Hematopoietic multipotent progenitor cell (in vitro differentiated cells): ENCODE data around the gene ALAS1. TPM values are rescaled to one million over a fixed set of nuclear protein-coding genes. Genes with fewer than 3 reads are reported as not detected.
A peak's percentile ranks its signal among the peaks of the same experiment; 100 is the strongest.

Experiments used
- DNase-seq, 3 donors: peaks; one replicate each; pipeline ENCODE4 v3.0.0-alpha.2; 2011 to 2015; ENCODE audit warnings: low read depth in 2 of 3, low spot score in 2 of 3
- total RNA-seq: library from RNA; depleted of rRNA; stranded (reverse); fragments of >200 nt; gene quantifications from one replicate; pipeline ENCODE4 v1.2.3, GENCODE V29; 2012

The ALAS1 gene
- total RNA-seq, 1 donor: 25.6 TPM

DNA sequence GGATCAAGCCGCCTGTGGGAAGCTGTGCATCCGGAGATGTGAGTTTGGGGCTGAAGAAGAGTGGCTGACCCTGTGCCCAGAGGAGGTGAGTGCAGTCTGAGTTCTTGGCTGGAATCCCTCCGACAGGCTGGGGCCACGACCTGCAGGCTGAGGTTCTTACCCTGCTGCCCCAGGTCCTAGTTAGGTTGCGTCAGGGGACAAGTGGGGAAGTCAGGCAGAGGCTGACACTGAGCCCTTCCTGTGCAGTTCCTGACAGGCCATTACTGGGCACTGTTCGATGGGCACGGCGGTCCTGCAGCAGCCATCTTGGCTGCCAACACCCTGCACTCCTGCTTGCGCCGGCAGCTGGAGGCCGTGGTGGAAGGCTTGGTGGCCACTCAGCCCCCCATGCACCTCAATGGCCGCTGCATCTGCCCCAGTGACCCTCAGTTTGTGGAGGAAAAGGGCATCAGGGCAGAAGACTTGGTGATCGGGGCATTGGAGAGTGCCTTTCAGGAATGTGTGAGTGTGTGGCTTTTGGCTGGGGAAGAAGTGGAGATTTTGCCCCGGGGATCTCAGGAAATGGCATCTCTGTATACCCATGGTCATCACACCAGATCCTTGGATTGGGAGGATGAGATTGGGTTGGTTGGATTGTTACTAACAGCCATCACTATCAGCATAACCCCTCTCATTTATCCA lies 48.9 kb downstream of the ALAS1 start:
- no peak for DNase-seq

DNA sequence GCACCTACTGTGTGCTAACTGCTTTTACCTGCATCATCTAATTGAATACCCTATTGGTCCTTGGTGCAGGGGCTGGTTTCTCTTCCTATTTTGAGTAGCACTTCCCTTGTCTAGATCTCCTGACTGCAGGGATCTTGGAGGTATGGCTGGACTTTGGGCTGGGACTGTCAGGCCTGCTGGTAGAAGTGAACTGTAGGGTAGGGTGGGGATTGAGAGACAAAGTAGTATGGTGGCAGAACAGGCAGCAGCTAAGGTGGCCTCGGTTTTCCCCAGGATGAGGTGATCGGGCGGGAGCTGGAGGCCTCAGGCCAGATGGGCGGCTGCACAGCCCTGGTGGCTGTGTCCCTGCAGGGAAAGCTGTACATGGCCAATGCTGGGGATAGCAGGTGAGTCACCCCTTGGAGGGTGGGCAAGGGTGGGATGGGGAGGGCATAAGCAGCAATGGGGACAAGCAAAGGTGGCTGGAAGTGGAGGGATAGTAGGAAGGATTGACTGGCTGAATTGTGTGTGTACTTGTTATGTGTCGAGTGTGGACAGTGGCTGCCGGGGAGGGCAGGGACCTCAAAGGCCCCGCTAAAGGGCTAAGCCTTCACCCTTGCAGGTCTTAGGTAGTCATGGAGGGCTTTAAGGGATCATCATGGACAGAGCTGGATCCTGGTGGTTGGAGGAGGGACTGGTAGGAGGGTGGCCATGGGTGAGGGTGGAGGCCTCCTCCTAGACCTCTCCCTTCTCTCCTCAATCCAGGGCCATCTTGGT lies 49.6 kb downstream of the ALAS1 start:
- DNase-seq: no peak

DNA sequence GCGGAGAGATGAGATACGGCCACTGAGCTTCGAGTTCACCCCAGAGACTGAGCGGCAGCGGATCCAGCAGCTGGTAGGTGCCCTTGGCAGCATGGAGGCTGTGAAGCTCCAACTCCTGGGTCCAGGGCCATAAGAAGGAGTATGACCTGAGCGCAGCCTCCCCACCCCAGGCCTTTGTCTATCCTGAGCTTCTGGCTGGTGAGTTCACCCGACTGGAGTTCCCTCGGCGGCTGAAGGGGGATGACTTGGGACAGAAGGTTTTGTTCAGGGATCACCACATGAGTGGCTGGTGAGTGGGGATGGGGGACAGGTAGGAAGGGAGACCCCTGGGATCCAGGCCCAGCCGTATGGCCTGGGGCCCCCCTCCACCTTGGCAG lies 50.2 kb downstream of the ALAS1 start:
- DNase-seq: no peak

DNA sequence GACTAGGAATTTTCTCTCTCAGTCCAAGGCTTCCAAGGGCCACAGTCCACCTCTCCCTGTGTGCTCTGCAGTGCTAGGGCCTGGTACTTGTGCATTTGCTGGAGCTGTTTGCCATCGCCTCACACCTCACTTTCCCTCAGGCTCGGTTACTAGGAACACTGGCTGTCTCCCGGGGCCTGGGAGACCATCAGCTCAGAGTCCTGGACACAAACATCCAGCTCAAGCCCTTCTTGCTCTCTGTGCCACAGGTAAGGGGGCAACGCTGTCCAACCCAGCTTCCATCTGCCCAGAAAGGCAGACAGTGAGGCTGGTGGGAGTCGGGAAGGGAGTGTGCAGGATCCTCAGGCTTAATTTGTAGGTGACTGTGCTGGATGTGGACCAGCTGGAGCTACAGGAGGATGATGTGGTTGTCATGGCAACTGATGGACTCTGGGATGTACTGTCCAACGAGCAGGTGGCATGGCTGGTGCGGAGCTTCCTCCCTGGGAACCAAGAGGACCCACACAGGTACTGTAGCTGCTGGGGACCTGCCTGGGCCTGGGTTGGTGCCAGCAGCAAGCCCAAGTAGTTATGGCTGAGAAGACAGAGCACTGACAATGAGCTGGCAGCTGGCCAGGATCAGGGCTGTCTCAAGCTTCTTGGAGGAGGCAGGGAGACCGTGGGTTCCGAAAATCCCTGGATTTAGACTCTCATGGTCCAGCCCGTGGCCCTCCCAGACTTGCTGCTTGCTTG lies 51.0 kb downstream of the ALAS1 start:
- DNase-seq: no peak

DNA sequence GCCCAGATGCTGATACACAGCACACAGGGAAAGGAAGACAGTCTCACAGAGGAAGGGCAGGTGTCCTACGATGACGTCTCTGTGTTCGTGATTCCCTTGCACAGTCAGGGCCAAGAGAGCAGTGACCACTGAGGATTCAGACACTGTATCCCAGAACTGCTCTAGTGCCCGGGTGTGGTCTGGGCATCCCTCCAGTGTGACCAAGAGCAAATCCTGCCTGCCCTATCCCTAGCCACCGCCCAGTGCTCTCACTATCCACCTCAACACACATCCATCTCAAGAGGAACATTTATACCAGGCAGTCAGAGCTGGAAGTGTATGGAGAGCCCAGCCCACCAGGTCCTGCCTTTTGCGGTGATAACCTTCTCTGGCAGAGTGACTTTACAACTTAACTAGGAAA lies 51.7 kb downstream of the ALAS1 start:
- DNase-seq: no peak

DNA sequence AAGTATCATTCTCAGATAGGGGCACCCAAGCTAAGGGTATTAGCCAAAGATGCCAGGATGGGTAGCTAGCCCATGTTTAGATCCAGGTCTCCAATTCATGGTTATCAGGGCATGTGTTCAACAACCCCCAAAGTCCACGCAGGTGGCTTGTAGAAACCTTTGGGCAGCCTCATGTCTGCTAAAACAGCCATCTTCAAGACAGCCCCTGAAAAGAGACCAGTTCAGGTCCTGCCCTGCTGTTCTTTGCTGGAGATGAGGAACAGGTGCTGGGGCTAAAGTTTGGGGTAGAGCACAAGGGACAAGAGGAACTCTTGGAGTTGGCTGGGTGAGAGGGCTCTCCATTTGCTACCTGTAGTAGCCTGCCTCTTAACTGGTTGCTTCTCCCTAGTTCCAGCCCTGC lies 52.2 kb downstream of the ALAS1 start:
- no peak for DNase-seq

DNA sequence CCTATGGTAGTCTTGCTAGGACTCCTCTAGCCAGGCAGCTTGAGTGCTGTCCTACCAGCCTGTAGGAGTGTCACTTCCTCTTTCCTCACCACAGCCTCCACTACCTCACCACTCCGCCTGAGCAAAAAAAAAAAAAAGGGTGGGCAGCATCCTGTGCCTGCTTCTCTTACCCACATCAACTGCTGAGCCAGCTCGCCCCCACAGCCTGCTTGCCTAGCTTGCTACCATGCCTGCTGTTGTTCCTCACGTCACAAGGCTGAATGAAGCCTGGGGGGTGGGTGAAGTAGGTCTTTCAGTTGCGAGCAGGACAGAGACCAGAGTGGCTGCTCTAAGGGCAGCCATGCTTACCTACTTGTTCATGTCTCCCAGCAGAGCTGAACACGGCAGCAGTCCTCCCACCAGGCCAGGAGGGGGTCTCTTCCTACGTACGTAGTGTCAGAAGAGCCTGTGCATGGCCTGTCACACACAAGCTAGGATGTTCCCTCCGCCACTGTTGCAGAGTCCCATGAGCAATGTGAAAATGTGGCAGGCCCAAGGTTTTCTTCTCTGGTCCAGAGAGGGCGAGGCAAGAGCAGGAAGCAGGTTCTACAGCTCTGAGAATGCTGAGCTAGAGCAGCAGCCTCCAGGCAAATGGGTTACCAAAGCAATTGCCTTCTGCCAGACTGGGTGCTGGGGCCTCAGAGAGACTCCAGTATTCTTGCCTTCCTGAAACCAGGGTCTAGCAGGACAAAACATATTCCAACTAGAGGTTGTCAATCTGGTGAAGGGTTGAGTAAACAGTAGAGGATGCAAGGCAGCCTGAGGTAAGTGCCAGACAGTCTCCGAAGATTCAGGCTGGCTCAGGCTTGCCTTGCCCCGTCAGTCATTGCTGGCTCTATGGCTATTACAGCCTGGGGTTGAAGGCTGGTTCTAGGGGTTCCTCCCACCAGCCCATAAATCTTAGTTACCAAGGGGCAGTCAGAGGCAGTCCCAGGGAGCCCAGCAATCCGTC lies 55.6 kb downstream of the ALAS1 start:
- DNase-seq: peak; percentile 63 to 97 (median 91)

DNA sequence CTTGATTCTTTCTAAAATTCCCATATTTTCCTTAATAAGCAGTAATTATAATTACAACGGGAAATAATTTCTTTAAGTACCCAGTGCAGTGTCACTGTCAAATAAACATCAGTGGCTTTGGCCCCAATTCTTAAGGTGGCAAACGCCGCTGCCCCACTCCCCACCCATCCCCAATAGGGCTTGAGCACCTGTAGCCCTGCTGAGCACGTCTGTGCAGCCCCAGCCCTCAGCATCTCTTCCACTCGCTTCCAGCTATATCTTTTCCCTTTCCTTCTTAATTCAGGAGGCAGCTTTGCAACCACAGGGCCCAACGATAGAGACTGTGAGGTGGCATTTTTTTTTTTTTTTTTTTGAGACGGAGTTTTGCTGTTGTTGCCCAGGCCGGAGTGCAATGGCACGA lies 56.6 kb downstream of the ALAS1 start:
- DNase-seq: no peak

DNA sequence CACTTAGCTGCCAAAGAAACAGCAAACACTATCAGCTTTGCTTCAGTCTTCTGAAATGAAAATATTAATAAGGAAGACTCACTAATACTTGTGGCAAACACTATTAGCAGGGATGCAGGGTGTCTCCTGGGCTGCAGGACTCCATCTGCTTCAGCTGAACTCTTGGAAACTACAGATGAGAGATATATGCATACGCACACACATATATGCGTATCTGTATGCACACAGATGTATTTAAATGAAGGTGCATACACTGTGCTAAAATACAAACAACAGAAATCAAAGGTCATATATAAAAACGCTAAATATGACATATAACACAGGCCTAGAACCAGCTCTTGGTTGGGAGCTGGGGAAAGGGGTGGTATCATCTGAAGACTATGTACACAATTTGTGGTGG lies 58.2 kb downstream of the ALAS1 start:
- no peak for DNase-seq

DNA sequence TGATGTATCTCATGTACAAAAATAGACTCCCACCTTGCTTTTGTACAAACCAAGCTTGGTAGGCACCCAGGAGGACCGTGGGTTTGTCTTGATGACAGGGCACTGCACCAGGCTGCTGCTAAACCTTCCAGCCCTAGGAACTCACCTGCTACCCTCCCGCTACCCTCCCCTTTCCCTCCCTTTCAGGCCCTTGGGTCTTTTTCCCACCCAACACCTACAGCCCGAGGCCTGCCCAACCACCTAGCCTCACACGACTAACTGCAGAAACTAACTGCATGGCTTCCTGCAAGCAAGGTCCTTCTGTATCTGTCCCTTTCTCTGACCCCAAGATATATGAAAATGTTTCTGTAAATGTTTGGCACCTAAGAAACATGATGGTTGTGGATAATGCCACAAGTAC lies 58.7 kb downstream of the ALAS1 start:
- DNase-seq: no peak

DNA sequence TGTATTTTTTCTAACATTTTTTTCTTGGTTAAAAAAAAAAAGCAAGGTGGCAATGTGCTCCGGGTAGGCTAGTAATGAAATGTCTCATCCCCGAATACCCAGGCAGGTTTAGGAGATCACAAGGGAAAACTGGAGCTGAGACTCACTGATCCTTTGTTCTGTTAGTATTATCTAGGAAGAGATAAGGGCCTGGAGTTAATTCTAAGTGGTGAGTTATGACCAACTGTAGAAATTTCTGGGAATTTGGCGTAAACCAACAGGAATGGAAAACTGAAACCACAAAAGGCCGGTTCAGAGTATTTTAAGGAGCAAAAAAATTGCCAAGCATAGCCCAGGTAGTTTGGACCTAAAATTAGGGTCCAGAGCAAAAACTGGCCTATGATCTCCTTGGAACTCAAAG lies 60.0 kb downstream of the ALAS1 start:
- no peak for DNase-seq

DNA sequence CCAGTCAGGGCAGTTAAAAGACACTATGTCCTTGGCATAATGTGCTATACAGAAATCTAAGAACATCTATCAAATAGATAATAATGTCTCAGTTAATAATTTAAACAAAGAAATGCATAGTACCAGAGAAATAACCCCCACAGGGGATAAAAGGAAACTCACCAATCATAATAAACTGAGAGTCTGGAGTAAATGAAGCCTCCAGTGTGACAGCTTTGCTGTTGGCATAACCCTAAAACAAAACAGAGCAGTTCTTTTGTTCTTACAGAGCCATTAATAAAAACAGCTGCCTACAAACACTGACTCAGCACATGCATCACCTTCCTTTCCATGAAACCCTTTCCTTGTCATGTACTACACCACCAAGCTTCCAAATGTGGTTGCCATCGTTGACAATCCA lies 61.1 kb downstream of the ALAS1 start:
- DNase-seq: no peak

DNA sequence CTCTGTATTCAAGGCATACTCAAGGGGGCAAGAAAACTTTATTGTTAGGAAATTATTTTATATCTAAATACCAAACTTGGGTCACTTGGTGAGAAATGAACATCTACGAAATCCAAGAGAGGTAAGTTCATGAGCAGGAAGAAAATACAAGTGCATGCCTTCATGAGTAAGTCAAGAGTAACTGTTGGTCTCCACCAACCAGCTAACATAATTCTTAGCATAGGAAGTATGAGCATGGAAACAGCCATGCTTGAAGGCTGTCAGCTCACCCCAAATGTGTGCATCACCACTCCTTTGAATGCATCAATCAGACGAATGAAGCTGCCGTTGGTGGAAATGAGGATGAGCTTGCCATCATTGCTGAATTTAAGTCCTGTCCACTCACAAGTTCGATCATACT lies 61.5 kb downstream of the ALAS1 start:
- DNase-seq: no peak

DNA sequence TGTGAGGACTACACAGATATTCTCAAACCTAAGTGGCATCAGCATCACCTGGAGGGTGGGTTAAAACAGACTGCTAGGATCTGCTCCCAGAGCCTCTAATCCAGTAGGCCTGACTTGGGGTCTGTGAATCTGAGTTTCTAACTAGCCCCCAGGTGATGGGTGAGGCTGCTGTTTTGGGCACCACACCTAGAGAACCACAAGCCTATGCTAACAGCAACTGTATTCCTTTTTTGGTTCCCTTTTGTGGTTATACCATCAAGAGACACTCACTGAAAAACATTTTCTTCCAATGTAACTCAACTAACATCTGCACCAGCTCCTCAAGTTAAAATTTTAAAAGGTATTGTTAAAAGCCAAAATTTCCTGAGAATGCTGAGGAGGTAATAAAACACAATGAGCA lies 64.5 kb downstream of the ALAS1 start:
- DNase-seq: no peak

Other genes starting within 250 kb of the ALAS1 start
- gene GPR62, start 242.8 kb upstream of the ALAS1 start, total RNA-seq: under 0.01 TPM
- gene PCBP4, start 230.7 kb upstream of the ALAS1 start, total RNA-seq: 4.0 TPM
- gene ABHD14B, start 224.1 kb upstream of the ALAS1 start, total RNA-seq: 103 TPM
- gene ABHD14A, start 223.1 kb upstream of the ALAS1 start, total RNA-seq: 28.5 TPM
- 38.0 TPM for gene ACY1, start 214.6 kb upstream of the ALAS1 start, total RNA-seq
- gene RPL29, start 202.3 kb upstream of the ALAS1 start, total RNA-seq: 3,278 TPM
- 25.3 TPM for gene DUSP7, start 141.6 kb upstream of the ALAS1 start, total RNA-seq
- gene POC1A, start 43.7 kb upstream of the ALAS1 start, total RNA-seq: 6.7 TPM
- under 0.01 TPM for gene TLR9, start 27.5 kb downstream of the ALAS1 start, total RNA-seq
- 157 TPM for gene TWF2, start 41.0 kb downstream of the ALAS1 start, total RNA-seq
- 11.6 TPM for gene PPM1M, start 47.6 kb downstream of the ALAS1 start, total RNA-seq
- gene WDR82, start 80.5 kb downstream of the ALAS1 start, total RNA-seq: 62.2 TPM
- 36.6 TPM for gene GLYCTK, start 89.7 kb downstream of the ALAS1 start, total RNA-seq
- 47.1 TPM for gene DNAH1, start 118.2 kb downstream of the ALAS1 start, total RNA-seq
- 106 TPM for gene BAP1, start 211.8 kb downstream of the ALAS1 start, total RNA-seq
- 17.5 TPM for gene PHF7, start 212.5 kb downstream of the ALAS1 start, total RNA-seq
- gene SEMA3G, start 246.9 kb downstream of the ALAS1 start, total RNA-seq: 0.54 TPM